GM21526 (cell line): ENCODE data around the gene HOMER1.

Source experiments
- ATAC-seq: cut with Tn5 transposase; IDR thresholded peaks from one replicate; pipeline ENCODE4 v1.9.1; 2021; ENCODE audit warnings: moderate library complexity; ENCODE audit not compliant: unreplicated experiment, low FRiP score

Gene HOMER1

GRCh38 chr5:79491690-79492317 lies 22.1 kb downstream of the HOMER1 start:
- no peak for ATAC-seq

GRCh38 chr5:79490323-79490936 lies 23.5 kb downstream of the HOMER1 start:
- no peak for ATAC-seq

GRCh38 chr5:79489773-79490172 lies 24.2 kb downstream of the HOMER1 start:
- no peak for ATAC-seq

GRCh38 chr5:79488775-79489174 lies 25.2 kb downstream of the HOMER1 start:
- no peak for ATAC-seq

GRCh38 chr5:79488058-79488457 lies 25.9 kb downstream of the HOMER1 start:
- ATAC-seq, result no peak

- ATAC-seq, result no peak
Measured at GRCh38 chr5:79487251-79487650, 26.7 kb downstream of the HOMER1 start.

GRCh38 chr5:79486116-79486515 lies 27.8 kb downstream of the HOMER1 start:
- no peak for ATAC-seq

- ATAC-seq, result no peak
Measured at GRCh38 chr5:79484731-79485130, 29.2 kb downstream of the HOMER1 start.

GRCh38 chr5:79481574-79481973 lies 32.4 kb downstream of the HOMER1 start:
- ATAC-seq, result no peak

GRCh38 chr5:79480991-79481390 lies 32.9 kb downstream of the HOMER1 start:
- no peak for ATAC-seq

- no peak for ATAC-seq
Measured at GRCh38 chr5:79475152-79475466, 38.8 kb downstream of the HOMER1 start.

GRCh38 chr5:79474367-79475151 lies 39.4 kb downstream of the HOMER1 start:
- ATAC-seq, result no peak

GRCh38 chr5:79471556-79471955 lies 42.4 kb downstream of the HOMER1 start:
- ATAC-seq, result no peak

GRCh38 chr5:79464695-79465332 lies 49.1 kb downstream of the HOMER1 start:
- ATAC-seq, result no peak

- ATAC-seq, result no peak
Measured at GRCh38 chr5:79464278-79464677, 49.7 kb downstream of the HOMER1 start.

GRCh38 chr5:79459626-79460025 lies 54.3 kb downstream of the HOMER1 start:
- no peak for ATAC-seq

GRCh38 chr5:79456890-79457583 lies 56.9 kb downstream of the HOMER1 start:
- ATAC-seq, result peak; percentile 77

- ATAC-seq, result no peak
Measured at GRCh38 chr5:79456400-79456799, 57.5 kb downstream of the HOMER1 start.

- no peak for ATAC-seq
Measured at GRCh38 chr5:79454043-79454442, 59.9 kb downstream of the HOMER1 start.

GRCh38 chr5:79448336-79448735 lies 65.6 kb downstream of the HOMER1 start:
- no peak for ATAC-seq

GRCh38 chr5:79436821-79437220 lies 77.1 kb downstream of the HOMER1 start:
- ATAC-seq, result no peak
